RPMI7951 (cell line): ENCODE data around the gene FUBP1. TPM values are rescaled to one million over a fixed set of nuclear protein-coding genes. Genes with fewer than 3 reads are reported as not detected.
"Not testable (repeated sequence)": the region's sequence is repeated elsewhere in the genome, so short reads cannot be mapped to it uniquely, and the experiment has no call there.

Experiments used
- DNase-seq: peaks from one replicate; pipeline ENCODE4 v3.0.0-alpha.2; 2012; ENCODE audit warnings: low read depth
- total RNA-seq: library from RNA; depleted of rRNA; stranded (reverse); fragments of >200 nt; shearing (Covaris generic); gene quantifications from 2 replicates; pipeline ENCODE4 v1.2.3, GENCODE V29; 2014

The FUBP1 gene
- total RNA-seq, 1 experiment from 2014 or later: 80.1 TPM

DNA sequence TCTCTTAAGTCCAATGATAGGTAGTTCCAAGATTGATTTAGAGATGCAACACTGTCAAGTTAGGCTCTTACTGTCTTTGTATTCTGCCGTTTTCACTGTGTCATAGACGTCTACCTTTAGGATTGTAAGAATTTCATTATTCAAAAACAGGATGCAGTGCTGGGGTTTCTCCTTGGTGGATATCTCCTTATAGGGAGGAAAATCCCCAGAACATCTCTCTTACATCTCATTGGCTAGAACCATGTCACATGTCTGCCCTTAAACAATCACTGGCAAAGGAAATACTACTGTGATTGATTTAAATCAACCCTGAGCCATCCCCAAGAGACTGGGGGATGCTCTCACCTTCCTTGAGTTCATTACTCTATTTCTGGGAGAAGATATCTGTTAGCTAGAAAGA, 10.9 kb upstream of the FUBP1 start:
- DNase-seq: no peak

DNA sequence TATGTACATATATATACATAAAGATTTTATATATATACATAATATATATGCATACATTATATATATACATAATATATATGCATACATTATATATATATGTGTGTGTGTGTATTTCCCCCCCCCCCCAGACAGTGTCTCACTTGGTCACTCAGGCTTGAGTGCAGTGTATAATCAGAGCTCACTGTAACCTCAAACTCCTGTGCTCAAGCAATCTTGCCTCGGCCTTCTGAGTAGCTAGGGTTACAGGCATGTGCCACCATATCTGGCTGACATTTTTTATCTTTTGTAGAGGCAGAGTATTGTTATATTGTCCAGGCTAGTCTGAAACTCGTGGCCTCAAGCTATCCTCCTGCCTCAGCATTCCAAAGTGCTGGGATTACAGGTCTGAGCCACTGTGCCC, 9.0 kb upstream of the FUBP1 start:
- DNase-seq: no peak

DNA sequence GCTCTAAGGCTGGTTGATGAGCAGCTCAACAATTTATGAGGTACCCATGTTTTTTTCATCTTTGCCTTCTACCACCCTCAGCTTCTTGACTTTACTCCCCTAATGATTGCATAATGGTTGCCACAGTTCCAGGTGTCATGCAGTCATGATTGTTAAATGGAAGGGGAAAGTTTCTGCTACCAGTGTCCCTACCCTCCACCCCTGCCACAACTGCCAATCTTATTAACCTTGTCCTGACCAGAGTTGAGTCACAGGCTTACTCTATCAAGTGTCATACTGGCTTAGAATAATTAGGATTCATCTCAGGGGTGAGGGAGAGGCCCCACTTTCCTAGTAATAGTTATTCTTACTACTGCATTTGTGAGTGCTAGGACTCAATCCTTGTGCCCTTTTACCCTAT, 7.9 kb upstream of the FUBP1 start:
- DNase-seq: no peak

DNA sequence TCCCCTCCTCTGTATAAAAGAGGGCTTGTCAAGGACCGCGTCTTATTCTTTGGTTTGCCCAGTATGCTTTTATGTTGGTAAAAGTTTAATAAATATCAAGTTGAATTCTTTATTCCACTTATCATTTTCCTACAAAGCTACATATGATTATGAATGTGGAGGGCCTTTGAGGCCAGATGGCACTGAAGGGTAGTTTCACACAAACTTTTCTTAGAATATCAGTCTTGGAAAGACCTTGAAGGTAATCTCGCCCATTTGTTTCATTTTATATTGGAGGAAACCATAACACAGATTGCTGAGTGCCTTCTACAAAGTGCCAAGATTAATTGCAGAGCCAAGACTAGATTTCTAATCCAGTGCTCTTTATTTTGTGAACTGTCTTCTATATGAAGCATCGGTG, 5.8 kb upstream of the FUBP1 start:
- no peak for DNase-seq

DNA sequence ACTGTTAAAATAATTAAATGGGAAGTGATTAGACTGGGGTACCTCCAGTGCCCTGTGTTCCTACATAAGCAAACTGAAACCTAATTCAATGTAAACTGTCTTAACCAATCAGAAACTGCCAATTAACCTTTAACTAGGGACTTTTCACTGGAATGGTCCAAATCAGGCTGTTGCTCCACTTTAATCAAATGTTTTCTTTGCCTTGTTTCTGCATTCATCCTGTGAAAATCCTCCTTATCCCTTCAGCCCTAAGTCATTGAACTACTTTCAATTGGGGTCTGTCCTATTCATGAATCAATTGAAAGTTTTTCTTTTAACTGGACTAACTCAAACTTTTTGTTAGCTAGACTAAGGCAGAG, 5.1 kb upstream of the FUBP1 start:
- DNase-seq: no peak

DNA sequence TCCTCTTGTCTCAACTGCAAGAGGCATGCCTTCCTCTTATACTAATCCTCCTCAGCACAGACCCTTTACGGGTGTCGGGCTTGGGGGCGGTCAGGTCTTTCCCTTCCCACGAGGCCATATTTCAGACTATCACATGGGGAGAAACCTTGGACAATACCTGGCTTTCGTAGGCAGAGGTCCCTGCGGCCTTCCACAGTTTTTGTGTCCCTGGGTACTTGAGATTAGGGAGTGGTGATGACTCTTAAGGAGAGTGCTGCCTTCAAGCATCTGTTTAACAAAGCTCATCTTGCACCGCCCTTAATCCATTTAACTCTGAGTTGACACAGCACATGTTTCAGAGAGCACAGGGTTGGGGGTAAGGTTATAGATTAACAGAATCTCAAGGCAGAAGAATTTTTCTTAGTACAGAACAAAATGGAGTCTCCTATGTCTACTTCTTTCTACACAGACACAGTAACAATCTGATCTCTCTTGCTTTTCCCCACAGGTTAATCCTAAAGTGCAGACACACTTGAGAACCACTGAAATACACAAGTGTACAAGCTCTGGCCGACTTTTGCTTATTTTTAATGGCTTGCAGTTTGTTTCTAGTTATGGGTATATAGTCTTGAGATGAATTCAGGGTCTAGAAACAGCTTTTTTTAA, 4.6 kb upstream of the FUBP1 start:
- not testable (repeated sequence) for DNase-seq

DNA sequence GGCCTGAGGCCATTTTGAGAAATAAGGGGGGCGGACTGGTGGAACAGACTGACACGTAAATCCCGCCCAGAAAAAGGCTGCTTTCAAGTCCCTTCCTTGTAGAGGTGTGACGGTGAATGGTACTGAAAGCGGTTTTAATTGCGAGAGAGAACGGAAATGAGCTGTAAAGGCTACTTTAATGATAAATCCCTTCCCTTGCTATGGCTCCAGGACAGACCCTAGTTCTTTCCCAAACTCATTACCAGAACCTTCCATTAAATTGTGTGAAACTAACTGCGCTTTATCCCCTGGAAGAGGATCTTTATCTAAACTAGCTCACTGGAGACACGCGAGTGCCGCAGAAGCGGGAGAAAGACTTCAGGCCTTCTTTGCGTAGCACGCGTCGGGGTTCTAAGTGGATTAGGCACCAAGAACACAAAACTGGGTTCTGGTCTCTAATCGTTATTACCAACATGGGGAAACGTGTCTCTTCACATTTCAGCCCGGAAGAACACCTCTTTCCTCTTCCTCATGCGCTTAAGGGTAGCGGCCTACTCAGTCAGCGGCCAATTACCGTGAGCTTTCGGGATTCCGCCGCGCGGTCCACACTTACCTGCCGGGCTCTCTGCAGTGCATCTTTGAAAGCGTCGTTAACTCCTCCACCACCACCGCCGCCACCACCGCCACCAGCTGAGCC, 441 bp downstream of the FUBP1 start:
- peak; percentile 98 for DNase-seq

DNA sequence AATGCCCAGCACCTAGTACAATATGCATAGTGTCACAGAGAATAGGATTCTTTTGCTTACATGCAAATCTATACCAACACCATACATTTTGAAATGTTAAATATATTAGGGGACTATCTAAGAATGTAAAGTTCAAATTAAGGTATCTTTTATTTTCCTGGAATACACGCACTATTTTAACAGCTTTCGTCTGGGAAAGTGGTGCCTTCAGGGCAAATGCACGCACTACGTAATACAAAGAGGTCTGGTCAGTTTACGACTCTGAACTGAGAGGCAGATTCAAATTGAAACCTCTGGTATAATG, 931 bp downstream of the FUBP1 start:
- DNase-seq: no peak

DNA sequence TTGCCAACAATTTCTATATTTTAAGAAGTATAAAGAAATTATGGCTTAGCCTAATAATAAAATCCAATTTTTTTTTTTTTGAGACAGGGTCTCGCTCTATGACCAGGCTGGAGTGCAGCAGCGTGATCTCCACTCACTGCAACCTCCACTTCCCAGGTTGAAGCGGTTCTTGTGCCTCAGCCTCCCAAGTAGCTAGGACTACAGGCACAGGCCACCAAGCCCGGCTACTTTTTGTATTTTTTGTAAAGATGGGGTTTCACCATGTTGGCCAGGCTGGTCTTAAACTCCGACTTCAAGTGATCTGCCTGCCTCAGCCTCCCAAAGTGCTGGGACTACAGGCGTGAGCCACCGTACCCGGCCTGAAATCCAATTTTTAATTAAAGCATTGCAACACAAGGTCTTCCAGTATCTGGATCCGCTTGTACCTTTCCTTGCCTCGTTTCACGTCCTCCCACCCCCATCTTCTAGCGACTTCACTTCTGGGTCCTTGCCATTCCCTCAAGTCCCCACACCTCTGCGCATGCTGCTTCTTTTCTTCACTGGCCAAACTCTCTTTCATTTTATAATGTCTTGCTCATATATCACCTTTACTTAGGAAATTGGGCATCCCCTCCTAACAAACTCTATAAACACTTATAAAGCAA, 2.3 kb downstream of the FUBP1 start:
- DNase-seq: no peak

DNA sequence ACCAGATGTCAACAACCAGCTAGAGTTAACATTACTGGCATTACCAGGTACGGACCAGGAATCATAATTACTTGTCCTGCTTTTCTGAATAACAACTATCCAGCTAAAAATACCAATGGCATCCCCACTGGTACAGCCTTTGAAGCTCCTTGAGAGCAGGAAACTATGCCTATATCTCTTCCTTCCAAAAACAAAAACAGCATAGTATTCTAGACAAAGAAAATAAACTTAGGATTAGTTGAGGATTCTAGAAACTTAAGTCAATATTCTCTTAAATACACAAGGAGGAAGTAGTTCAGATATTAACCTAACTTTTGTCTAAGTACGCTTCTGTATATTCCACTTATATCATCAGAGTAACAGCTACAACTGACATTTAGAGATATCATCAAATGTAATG, 3.0 kb downstream of the FUBP1 start:
- DNase-seq: no peak

DNA sequence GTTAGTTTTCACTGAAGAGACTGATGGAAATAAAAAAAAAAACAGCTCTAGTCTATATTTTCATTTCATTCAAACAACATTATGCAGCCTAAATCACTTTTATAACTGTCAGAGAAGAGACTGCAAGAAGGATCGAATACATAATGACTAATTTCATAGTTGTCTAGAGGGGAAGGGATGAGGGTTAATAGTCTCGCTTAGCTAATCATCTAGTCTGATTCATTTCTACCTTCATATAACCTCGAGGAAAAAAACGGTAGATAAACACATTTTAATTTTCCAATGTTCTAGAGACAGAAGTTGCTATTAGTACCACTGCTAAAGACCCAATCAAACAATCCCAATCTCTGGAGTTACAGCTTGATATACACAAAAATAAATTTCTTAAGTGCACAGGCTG, 3.5 kb downstream of the FUBP1 start:
- DNase-seq: peak; percentile 24

DNA sequence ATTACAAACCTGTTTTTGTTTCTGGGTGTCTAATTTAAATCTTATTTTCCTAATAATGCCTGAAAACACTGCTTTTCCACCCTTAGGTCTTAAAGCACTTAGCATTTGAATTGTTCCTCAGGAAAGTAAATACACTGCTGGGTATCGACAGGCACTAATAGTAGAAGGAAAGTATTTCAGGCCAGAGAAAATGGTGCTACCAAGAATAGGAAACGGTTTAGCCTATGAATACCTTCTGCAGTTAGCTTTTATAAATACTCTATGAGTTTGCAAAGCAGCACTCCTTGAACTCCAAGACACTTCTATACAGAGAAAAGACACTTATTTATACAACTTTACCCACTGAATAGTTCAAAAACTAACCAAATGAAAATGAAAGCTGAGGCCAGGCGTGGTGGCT, 6.8 kb downstream of the FUBP1 start:
- no peak for DNase-seq

DNA sequence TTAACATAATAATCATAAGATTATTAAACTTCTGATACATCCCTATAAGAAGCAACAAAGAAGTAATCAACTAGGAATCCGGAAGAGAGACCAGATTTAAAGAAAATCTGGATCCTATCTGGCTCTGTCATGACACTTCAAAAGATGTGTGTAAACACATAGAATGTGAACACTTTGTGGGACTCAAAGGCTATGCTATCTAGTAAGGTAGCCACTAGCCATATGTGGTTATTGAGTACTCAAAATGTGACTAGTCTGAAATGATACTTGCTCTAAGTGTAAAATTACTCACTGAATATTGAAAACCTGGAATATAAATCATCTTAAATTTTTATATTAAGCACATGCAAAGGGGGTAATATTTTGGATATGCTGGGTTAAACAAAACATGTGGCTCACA, 8.7 kb downstream of the FUBP1 start:
- DNase-seq: no peak

DNA sequence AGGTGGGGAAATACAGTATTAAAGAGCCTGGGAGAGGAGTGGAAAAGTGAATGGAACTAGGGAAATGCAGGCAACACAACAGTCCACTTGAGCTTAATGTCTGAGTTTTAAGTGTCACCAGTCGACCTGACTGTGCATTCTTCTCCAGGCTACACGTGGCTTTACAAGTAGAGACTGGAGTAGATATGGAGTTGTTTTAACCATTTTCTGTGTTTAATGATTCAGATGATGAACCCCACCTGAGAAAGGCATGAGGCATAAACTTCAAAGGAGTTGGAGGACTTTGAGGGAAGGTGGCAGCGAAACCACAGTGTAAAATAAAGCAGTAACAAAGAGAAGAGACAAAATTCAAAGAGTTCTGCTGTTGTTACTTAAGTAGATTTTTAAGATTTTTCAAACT, 12.6 kb downstream of the FUBP1 start:
- no peak for DNase-seq

DNA sequence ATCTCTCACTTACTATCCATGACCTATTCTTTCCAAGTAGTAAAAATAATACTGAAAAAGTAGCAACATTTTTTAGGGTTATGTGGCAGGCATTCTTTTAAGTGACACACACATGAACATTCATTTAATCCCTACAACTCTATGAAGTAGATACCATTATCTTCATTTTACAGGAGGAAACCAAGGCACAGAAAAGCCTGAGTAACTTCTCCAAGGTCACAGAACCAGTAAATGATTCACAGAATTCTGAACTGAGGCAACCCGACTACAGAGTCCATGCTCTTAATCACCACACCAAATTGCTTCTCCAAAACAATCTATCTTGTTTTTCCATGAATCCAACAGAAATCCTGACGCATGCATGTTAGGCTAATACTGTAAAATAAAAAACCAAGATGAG, 17.5 kb downstream of the FUBP1 start:
- no peak for DNase-seq

DNA sequence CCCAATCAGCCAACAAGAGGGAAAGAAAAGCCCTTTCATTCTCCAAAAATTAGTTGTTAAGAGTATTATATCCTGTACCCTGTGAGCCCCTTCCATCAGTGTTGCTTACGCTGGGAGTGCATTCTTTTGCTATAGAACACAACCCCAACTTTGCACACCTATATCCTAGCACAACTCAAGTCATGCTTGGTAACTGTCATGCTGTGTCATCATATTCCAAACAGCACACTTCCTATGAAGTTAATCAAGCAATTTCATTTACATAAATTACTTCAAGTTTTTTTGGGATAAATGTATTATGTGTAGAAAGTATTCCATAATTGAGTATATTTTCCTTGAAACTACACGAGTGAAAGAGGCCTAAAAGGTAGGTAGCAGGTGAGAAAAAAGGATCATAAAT, 20.0 kb downstream of the FUBP1 start:
- DNase-seq: no peak

DNA sequence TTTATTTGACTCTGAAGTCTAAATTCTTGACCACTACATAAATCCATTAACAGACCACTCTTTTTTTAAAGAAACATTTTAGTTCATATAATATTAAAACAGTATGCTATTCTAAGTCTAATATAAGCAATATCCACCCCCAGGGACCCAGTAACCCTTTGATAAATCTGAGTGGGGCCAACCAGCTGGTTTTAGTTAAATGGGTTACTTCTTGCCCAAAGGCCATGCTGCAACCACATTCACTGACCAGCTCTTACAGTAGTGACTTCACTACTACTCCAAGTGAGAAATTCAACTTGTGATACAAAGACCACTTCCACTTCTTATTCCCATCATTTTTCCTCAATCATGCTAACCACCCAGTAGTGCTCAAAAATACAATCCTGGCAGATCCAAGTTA, 20.5 kb downstream of the FUBP1 start:
- no peak for DNase-seq

DNA sequence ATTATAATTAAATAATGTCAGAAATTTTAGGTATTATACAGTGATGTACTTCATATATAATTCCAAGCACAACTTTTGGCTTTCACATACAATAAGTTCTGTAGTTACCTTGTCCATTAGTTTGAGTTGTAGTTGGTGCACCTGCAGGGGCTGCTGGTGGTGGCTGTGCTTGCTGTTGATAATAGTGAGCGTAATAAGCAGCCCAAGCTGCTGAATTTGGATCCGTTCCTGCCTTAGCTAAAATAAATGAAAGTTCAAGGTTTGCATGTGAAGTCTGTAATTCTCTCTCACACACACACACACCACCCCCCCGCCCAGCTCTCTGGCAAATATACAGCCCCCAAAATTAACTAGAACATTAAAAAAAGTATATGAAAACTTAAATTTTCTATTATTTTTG, 22.4 kb downstream of the FUBP1 start:
- no peak for DNase-seq

DNA sequence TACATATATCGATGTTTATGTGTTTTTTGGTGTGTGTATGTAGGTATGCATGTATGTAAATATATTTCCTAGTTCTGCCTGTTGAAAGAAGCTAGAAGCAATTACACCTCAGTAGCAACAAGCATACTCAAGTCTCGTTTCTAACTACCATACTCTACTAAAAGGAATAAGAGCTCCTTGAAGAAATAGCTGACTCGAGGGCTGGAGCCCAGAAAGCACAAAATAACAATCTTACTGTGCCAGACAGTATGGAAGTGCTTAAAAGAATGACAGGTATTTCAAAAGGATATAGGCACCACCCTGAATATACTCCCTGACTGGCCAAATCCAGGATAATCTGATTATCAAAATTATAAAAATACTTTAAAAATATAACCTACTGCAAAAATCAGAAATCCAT, 23.2 kb downstream of the FUBP1 start:
- no peak for DNase-seq

DNA sequence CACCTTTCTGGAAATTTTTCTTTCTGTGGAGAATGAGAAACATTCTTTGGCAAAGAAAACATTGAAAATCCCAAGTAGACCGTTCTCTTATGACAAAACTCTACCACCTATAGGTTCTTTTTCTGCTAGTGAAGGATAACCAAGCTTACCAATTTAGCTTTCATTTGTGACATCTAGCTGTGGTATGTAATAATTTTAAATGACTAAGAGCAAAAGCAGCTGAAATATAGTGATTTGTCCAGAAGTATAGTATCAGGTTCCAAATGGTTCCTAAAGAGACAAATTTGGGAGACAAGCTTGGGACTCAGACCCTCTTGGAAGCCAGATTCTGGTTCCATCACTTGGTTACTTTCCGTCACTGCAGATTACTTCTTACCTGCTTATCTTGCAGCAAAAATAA, 24.4 kb downstream of the FUBP1 start:
- DNase-seq: no peak

DNA sequence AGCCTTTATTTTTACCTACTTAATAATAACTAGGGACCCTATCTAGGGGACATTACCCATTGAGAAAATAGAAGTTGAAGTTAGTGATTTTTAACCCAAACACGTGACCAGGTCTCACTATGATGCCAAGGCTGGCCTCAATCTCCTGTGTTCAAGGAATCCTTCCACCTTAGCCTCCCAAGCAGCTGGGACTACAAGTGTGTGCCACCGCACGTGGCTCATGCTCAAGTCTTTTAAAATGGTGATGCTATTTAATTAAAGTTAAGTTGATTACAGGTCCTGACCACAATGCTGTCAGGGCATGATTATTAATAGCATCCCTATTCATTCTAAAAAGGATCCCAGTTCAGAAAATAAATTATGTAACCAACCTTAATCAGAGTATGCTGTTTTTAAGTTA, 25.0 kb downstream of the FUBP1 start:
- no peak for DNase-seq

DNA sequence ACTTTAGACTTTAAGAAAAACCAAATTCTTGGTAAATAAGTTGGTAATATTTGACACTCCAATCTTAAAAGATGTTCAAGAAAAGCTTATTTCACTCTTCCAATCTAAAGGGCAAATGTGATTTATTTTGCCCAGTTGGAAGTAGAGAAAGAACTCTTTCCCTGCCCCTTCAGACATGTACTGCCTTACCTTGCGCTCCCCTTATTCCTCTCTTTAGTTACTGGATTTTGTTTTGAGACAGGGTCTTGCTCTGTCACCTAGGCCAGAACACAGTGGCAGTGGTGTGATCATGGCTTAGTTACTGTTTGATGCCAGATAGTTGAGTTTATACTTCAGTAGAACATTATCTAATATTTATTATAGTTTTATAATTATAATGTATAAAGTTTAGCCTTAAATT, 27.5 kb downstream of the FUBP1 start:
- no peak for DNase-seq

DNA sequence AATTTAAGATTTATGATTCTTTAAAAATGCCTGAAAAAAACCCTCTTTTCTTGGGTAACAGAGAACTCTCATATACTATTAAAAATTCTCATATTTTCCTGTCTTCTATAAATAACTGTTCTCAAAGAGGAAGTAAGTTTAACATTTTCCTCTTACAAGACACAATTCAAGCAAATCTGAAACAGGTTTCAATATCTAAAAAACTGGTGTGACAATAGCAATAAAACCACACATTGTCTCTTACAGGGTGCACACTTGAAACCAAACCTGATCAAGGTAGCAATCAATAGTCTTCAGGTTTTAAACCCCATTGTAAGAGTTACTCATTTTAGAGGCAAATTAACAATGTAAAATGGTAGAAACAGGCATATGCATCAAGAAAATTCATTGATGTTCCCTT, 28.0 kb downstream of the FUBP1 start:
- no peak for DNase-seq
